OCI-M2 (cell line): ENCODE measurements around the gene LIAS.

Experiments
- DNase-seq: peaks from one replicate; lab custom pipeline; 2025; ENCODE audit not compliant: unreplicated experiment; lab: John Stamatoyannopoulos, UW

LIAS gene

DNA sequence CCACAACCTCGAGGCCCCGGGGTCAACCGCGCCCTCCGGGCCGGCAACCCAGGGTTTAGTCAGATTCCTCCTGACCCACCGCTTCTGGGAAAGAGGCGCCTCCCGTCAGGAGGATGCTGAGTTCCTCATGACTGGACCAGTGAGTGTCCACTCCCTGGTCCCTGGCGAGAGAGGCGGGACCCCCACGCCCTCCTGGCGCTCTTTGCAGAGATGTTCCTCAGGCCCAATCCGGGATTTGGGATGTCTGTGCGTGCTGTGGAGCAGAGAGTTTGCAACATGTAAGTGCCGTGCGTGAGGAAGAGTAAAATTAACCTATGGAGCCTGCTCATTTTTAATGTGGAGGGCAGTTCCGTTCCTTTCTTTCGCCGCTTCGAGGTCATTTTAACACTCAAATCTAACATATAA lies 69.2 kb downstream of the LIAS start:
- no peak for DNase-seq
